CMK (cell line): ENCODE data around the gene RC3H2.
A peak's percentile ranks its signal among the peaks of the same experiment; 100 is the strongest.

Experiments
- DNase-seq: peaks from one replicate; pipeline ENCODE4 v3.0.0-alpha.2; 2010; ENCODE audit warnings: low read depth

RC3H2 gene, protein sequence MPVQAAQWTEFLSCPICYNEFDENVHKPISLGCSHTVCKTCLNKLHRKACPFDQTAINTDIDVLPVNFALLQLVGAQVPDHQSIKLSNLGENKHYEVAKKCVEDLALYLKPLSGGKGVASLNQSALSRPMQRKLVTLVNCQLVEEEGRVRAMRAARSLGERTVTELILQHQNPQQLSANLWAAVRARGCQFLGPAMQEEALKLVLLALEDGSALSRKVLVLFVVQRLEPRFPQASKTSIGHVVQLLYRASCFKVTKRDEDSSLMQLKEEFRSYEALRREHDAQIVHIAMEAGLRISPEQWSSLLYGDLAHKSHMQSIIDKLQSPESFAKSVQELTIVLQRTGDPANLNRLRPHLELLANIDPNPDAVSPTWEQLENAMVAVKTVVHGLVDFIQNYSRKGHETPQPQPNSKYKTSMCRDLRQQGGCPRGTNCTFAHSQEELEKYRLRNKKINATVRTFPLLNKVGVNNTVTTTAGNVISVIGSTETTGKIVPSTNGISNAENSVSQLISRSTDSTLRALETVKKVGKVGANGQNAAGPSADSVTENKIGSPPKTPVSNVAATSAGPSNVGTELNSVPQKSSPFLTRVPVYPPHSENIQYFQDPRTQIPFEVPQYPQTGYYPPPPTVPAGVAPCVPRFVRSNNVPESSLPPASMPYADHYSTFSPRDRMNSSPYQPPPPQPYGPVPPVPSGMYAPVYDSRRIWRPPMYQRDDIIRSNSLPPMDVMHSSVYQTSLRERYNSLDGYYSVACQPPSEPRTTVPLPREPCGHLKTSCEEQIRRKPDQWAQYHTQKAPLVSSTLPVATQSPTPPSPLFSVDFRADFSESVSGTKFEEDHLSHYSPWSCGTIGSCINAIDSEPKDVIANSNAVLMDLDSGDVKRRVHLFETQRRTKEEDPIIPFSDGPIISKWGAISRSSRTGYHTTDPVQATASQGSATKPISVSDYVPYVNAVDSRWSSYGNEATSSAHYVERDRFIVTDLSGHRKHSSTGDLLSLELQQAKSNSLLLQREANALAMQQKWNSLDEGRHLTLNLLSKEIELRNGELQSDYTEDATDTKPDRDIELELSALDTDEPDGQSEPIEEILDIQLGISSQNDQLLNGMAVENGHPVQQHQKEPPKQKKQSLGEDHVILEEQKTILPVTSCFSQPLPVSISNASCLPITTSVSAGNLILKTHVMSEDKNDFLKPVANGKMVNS

DNA sequence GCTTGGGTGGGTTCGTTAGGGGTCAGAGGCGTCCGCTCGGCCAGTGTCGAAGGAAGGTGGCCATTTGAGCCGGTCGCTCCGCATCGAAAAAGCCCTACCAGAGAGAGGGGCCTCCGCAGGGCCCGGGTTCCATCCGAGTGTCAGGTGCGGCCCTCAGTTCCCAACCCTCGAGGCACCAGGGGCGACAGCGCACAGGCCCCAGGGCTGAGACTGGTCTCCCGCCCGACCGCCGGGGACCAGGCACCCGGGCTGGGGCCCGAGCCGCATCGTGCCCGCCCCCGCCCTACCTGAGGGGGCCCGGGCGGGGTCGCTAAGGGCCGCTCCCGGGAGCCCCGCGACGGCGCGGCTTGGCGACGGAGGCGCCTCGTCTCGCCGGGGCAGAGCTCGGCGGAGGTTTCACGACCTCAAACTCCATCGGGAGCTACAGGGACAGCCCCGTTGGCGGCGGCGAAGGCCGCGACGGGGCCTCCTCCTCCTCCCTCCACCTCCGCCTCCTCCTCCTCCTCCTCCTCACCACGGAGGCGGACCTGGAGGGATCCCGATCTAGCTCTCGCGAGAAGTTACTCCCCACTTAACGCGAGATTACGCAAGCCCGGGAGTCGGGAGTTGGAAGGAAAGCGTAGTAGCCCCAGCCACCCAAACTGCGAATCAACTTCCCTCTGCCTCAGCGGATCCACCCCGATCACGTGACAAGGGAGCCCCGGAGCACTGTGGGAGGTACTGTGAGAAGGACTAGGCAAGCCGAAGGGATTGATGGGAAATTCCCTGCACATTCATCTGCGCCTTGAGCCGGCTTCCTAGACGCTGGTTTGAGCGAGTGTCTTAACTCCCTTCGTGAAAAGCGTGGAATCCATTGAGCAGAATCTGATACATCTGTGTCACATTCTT, at the start of gene RC3H2:
Gene RC3H2 (minus strand): TSS at position 537 of the 888 bp plus-strand sequence. CDS start 7,850 bp downstream, outside the sequence.
- peak; percentile 100 for DNase-seq

DNA sequence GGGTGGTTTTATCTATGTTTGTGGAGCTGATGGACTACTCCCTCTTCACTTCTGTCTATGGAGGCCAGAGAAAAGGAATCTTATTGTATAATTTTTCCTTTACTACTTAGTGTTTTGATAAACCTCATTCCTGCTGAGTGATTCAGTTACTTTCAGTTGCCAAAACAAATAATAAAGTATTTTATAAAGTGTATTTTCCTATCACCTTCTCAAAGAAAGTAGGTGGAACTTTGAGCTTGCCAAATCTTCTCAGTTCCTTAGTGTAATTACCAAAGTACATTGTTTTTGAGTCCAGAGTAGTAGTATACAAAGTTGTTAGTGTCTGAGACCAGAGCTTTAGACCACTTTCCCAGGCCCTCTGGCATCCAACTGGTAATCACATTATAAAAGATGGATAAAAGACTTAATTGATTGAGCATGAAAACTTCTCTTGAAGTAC, 49.1 kb upstream of the RC3H2 start:
- DNase-seq, result no peak

DNA sequence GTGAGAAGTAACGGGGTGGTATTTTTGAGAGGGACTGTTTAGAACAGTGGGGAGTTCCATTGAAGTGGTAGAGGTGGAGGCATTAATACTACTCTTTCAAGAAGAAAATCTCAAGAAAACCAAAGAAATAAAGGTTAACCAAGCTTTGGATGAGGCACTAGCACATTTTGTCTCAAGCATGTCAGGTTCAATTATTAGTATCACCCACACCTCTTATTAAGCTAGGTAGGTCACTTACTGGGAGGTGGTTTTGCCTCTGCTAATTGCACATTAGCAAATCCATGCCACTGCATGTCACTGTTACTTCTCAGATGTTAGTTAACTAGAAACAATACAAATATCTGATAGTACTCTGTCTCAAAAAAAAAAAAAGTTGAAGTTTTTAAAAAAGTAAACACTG, 45.9 kb upstream of the RC3H2 start:
- DNase-seq, result no peak

DNA sequence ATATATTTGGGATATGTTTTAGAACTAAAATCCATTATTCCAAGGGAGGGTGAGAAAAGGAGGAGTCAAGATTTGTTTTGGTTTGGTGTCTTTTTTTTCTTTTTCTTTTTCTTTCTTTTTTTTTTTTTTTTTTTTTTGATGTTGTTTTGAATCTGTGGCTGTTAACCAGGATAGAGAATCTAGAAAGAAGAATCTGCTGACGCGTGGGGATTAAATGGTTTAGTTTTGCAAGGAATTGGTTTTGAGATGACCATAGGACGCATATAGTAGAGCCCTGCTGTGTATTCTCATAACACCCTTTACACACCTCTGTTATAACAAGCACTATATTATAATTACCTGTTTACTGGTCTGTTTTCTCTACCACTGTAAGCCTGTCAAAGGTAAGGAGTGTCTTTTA, 45.1 kb upstream of the RC3H2 start:
- no peak for DNase-seq

DNA sequence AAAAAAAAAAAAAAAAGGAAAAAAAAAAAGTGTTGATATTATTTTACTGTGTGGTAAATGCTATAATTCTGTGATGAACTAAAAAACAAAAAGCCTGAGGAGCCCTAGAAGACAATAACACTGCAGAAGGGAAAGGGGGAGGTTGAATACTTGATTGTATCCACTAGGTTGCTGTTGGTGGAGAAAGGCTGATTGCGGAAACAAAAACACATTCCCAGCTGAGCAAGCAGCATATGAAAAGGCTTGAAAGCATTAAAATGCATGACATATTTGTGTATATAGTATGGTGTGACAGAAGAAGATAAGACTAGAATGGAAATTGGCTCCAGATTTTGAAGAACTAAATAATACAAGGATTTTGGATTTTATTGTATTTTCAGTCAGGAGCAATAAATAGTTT, 44.5 kb upstream of the RC3H2 start:
- no peak for DNase-seq

DNA sequence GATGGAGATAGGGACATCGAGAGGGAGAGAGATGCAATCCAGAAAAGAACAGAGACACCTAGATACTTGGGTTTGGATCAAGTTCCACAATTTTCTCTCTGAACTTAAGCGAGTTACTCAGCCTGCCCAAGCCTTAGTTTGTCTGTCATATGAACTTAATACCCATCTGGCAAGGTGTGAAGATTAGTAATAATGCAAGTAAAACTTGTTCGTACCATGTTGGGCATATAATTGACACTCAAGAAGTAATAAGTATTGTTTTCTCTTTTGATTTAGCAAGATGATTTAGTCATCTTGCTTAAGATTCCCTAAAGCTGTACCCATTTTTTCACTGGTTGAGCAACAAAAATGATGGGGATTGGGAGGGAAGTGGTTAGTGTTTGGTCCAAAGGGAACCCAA, 43.2 kb upstream of the RC3H2 start:
- DNase-seq, result no peak

DNA sequence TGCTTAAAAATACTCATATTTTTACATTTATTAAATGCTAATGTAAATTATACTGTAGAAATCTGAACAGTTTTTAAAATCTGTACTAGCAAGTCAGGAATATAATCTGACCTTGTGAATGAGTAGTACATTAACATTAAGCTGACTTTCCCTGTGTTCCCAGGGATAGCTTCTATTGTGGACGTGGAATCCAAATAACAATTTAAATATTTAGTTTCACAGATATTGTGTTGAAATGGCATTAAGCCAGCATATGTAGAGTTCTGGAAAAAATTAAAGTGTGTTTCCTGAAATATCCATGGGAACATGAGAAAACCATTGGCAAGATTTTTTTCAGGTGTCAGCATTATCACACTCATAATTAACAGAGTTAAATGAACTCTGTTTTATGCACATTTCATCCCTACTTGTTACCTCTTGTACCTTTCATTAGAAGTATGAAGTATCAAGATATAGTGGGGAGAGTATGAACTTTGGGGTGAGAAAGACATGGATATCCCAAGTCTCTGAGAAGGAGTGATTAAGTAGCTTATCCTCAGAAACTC, 41.4 kb upstream of the RC3H2 start:
- no peak for DNase-seq

DNA sequence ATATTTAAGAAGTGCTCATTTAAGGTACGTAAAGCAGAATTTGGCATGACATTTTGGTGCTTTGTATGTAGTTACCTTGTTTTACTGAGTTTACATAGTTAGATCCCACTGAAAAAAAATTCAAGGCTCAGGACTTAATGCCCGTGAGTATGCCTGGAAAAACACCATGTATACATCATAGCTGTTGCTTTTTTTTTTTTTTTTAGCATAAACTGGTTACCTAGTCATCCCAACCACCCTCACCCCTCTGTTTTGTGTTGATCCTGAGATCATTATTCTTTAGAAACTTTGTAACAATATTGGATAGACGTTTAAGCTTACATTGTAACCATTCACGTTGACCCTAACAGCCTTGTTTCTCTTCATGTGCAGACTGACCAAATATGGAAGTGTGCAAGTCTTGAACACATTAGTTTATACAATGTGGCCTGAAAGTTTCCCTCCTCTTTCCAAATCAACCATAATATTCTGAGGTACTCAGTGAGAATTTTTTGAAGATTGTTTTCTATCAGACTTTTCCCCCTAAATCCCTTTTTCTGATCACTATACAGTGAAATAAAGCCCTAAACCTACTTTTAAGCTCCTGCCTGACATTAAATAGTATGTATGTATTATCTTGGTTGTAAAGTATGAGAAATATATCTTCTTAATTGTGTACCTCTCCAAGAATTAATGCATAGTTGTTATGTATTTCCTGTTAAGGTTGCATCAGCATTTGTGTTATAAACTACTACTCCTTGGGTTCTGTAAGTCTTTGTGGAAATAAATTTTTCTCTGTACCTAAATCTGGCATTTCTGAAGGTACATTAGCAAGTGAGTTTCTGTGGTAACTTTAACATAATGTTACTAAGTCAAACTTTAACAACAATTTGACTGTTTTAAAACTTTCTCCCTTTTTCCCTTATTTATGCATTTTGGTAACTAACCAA, 40.1 kb upstream of the RC3H2 start:
- no peak for DNase-seq

DNA sequence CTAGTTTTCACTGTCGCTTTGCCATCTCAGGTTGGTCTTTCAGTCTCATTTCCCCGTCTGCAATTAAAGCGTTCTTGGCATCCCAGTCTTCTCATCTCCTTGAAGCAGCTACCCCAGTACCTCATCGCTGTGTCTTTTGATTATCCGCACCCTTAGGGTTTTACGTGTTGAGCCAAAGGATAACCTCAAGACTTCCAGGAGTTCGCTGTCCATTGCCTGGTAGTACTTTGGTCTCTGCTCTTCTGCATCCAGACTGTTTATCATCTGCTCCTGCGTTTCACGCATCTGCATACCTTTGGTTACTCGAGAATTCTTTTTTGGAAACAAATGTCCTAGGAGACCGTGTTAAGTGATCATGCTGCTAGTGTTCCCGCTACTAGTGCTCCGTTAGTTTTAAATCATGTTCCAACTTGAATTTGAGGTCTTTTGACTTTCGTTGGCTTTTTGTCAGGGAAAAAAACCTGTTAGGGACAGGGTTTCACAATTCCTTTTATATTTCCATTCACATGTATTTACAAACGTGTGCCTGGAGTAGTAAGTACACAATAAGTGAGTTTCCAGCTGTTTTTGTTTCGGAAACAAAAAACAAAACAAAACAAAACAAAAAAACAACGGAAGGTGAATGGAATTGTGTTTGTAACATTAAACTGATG, 36.5 kb upstream of the RC3H2 start:
- no peak for DNase-seq

DNA sequence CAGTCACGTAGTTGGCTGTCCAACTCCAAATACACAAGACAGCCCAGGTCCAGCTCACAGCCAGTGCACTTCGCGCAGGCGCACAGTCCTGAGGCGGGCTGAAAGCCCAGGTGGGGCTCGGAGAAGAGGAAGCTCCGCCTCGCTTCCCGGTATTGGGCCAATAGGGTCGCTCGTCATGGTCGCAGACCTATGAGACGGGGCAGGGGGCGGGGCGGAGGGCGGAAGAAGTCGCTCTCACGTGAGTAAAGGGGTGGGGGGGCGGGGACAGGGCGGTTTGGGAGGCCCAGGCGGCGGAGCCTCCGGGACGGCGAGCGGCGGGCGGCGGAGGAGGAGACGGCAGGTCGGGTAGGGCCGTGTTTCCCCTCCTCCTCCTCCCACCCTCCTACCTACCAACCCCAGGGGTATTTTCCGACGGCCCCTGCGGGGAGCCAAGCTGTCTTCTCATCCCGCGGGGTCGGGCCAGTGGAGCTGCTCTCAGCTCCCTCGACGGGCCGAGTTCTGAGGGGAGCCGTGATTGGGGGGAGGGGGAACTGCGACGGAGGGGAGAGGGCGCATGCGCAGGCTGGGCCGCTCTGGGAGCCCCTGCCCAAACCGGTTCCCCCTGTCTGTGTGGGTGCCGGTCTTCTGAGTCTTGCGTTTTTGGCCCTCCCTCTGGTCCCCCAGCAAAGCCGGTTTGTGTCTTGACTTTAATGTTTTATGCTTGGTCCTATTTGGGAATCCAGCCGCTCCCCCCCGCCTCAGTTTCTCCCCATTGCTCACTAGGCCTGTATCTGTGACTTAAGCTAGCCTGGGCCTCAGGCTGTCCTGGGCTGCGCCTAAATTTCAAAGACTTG, 35.8 kb upstream of the RC3H2 start, which contains the start of gene RABGAP1:
Gene RABGAP1 (plus strand): TSS at position 272 of the 833 bp plus-strand sequence. CDS start 16,040 bp downstream, outside the sequence.
- DNase-seq, result peak; percentile 96

DNA sequence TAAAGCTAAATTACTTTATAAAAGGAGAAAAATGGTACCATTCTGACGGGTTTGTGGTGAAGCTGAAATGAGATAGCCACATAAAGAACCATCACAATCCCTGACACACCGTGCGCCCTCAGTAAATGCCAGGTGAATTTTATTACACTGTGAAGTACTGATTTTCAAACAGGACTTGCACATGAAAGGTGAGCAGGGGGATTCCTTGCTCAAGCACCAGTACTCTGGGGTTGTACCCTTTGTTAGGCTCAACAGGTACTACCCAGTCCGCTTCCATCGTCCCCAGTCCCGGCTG, 35.2 kb upstream of the RC3H2 start:
- DNase-seq, result no peak

DNA sequence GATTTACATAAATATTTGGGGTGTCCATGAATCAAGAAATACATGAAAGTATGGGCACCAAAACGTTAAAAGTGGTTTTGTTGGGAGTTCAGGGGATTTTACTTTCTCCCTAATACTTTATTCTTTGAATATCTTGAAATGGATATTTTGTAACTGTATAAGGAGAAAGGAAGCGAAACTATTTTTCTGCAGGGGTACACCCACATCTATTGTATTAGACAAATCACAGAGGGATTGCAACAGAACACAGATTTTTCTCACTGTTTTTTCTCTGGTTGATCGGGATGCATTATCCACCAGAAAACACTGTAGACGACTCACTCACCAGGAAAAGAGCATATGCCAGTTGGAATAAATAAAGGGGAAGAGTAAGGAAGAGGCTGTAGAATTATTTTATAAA, 34.4 kb upstream of the RC3H2 start:
- DNase-seq, result no peak

DNA sequence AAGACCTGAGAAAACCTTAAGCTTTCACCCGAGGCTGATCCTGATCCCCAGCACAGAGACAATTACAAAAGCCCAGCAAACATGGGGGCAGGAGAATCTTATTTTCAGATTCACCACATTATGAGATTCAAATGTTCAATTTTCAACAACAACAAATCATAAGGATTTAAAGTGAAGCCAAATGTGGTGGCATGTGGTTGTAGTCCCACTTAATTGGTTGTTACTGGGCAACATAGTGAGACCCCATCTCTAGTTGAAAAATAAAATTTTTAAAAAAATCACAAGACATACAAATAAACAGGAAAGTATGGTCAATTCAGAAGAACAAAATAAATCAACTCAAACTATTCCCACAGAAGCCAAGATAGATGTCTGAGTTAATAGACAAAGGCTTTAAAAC, 31.7 kb upstream of the RC3H2 start:
- DNase-seq, result no peak

DNA sequence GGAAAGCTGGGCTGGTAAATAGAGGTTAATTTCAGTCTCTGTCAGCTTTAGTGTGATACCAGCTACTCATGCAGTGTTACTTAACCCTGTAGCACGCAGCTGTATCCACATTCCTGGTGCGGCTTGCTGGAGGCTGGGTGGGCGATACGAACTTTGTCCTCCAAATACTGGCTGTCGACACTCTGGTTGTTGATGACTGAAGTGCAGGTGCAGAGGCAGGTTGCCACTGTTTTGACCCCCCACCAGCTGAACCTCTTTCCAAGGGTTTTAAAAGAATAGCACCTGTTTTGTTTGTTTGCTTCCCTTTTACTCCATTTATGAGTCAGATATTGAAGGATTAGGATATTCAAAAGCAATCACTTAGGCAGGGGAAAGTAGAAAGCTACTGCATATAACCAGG, 31.3 kb upstream of the RC3H2 start:
- DNase-seq, result no peak

DNA sequence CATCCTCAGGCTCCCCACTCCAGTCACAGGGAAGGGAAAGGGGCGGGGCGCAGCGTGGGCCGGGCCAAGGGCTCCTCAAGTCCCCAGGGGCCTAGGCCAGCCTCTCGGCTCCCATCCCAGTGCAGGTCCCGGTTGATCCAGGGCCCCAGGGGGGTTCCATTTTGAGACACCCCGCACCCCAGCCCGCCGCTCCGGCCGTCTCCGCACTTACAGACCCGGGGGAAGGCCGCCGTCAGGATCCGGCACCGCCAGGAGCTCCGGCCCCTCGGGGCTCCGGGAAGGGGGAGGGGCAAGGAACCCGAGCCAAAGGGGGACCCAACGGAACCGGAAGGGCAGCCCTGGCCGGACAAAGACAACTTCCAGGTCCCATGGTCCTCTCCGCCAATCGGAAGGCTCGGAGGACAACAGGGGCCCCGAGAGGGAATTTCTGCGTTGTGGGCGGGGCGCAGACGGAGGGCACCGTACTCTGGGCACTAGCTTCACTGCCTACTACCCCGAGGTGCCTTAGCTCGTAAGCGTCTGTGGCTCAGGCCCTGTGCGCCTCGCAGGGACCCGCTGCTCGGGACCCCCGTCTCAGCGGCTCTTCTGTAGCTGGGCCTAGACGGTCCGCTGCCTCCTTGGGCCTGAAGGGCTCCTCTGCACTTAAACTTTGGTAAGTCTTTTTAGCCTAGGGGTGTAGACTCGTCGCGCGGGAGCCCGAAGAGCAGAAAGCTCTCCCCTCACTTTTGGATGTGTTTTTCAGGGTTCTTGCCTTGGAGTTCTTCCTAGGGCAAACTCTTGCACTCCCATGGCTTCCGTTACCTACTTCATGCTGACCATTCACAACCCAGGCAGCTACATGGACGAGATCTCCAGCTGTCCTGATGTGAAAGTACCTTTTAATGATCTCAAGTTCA, 26.3 kb upstream of the RC3H2 start, which contains the start of gene ZBTB26:
Gene ZBTB26 (minus strand): TSS at position 287 of the 896 bp plus-strand sequence. CDS start 11,578 bp downstream, outside the sequence.
- peak; percentile 87 for DNase-seq

DNA sequence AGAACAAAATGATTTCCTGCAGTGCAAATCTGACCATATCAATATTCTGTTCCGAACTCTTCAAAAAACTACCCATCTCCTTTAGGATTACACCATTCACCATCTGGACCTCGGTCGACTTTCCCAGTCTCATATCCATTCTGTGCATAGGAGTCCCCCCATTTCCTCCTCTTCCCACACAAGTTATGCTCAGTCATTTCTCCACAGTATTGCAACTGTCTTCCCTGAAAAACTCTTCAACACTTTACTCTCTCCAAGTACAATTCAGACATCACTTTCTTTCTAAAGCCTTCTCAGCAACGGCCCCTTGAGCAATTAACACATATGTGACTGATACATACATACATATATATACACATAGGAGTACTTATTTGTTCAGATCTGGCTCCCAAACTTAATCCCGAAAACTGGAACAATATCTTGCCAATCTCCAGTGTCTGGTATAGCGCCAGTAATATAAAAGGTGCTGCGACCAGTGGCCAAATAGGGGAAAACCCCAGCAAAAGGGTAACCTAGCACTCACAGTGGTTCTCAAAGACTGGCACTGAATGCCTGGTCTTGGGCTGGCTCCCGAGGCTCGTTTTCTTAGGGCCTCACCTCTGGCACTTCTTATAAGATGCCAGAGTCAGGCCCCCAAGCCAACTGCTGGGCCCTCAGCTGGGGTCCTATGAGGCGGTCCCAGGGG, 25.5 kb upstream of the RC3H2 start:
- DNase-seq, result peak; percentile 25
